VCaP (cell line): ENCODE results near the gene WDR90.

Experiments
- H3K27ac ChIP-seq: fragments of 450-650 bp; 2 replicates; pipeline ENCODE4 v1.5.1; 2017
- TF ChIP-seq, protein P1 (sequence below): fragments of 450-650 bp; conservative IDR thresholded peaks from 2 replicates; pipeline ENCODE4 v1.5.1; 2017; ENCODE audit warnings: mild to moderate bottlenecking, moderate library complexity

WDR90 gene

DNA sequence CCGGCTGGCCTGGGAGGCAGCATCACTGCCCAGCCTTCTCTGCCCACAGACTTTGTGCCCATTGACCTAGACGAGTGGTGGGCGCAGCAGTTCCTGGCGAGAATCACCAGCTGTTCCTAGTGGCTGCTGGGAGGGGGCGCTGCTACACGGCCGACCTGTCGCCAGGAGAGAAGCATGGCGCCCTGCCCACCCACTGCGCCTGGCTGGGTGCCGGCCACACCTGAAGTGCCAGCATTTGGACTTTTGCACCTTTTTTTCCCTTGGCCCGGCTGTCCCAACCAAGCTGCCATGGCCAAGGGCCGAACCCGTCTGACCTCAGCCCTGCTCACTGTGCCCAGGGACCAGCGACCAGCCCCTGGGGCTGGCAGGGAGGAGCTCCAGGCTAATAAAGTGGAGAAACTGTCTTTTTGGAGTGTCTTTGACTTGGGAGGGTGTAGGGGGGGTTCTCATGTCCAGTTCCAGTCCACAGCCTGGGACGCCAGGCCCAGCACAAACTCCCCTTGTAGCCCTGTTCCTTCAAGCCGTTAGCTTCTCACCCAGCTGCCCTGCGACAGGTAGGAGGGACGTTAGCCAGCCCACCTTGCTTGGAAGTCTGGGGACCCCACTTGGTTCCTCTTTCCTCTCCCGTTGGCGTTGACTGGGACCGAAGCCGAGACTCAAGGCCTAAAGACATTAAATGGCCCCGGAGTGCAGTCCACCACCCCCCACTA, 939 bp upstream of the WDR90 start:
- H3K27ac ChIP-seq = peak overlapping the region; percentile 75
- TF ChIP-seq, protein P1, sequence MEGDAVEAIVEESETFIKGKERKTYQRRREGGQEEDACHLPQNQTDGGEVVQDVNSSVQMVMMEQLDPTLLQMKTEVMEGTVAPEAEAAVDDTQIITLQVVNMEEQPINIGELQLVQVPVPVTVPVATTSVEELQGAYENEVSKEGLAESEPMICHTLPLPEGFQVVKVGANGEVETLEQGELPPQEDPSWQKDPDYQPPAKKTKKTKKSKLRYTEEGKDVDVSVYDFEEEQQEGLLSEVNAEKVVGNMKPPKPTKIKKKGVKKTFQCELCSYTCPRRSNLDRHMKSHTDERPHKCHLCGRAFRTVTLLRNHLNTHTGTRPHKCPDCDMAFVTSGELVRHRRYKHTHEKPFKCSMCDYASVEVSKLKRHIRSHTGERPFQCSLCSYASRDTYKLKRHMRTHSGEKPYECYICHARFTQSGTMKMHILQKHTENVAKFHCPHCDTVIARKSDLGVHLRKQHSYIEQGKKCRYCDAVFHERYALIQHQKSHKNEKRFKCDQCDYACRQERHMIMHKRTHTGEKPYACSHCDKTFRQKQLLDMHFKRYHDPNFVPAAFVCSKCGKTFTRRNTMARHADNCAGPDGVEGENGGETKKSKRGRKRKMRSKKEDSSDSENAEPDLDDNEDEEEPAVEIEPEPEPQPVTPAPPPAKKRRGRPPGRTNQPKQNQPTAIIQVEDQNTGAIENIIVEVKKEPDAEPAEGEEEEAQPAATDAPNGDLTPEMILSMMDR = peak; percentile 29

DNA sequence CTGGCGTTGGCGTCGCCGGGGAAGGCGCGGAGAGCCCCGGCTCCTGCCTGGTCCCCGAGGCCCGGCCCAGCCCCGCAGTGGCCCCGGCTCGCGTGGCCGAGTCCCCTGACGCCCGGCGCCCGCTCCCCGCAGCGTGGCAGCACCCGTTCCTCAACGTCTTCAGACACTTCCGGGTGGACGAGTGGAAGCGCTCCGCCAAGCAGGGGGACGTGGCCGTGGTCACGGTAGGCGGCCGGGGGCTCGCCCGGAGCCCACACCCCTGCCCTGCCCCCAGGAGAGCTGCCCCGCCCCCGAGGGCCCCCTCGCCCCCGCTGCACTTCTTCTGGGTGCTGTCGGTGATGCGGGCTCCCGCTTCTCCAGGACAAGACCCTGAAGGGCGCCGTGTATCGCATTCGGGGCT, 466 bp downstream of the WDR90 start:
- TF ChIP-seq, protein P1 = no peak
- peak overlapping the region; percentile 75 for H3K27ac ChIP-seq

DNA sequence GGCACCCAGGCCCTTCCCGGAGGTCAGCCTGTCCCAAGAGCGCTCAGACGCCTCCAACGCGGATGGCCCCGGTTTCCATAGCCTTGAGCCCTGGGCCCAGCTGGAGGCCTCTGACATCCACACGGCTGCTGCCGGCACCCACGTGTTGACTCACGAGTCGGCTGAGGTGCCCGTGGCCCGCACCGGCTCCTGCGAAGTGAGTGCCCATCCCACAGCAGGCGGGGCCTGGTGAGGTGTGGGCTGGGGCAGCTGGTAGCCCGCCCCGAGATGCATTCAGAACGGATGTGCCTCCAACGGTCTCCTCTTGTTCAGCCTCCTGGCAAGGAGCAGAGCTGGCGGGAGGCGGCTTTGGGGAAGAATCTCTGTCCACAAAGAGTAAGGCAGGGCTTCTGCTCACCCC, 2.7 kb downstream of the WDR90 start:
- TF ChIP-seq, protein P1 = no peak
- no peak overlapping the region for H3K27ac ChIP-seq

DNA sequence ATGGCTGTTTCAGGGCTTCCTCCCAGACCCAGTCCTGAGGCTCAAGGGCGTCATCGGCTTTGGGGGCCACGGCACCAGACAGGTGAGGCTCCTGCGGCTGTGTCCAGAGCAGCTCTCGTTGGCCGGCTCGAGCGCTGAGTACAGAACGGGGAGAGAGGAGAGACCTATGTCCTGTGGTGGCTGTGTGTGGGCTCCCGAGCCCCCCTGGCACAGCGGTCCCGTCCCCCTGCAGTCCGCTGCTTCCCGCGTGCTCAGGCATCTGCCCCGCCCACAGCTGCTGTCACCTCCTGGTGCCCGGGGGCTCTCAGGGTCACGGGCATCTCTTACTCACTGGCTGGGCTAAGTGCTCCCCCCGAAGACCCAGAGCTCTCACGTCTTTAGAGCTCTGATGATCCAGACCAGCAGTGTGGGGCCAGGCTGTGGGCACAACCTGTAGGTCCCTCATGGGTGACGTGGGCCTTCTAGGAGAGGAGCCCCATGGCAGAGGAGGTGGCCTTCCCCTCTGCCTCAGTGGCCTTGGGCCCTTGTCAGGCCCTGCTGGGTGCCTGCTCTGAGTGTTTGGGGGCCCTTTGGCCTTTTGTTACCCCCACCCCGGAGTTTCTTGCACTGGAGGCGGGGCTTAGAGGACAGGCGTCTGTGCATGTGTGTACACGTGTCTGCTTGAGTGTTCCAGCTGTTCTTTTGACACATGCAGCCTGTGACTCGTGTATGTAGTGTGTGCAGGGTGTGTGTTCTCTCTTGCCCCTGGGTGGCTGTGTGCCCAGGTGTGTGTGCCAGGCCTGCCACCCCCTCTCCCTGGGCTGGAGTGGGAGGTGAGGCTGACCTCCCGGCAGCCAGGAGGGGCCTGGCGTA, 3.5 kb downstream of the WDR90 start:
- TF ChIP-seq, protein P1 = no peak
- H3K27ac ChIP-seq = no peak overlapping the region

DNA sequence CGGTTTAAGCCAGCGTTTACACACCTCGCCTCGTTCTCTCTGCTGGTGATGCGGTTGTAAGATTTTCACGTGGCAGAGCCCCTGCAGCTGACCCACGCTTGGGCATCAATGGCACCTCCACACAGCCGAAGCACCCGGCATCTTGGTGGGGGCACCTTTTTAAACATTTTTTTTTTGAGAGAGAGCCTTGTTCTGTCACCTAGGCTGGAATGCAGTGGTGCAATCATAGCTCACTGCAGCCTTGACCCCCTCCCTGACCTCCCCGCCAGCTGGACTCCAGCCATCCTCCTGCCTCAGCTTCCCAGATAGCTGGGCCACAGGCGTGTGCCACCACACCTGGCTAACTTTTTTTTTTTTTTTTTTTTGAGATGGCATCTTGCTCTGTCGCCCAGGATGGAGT, 4.9 kb downstream of the WDR90 start:
- no peak overlapping the region for H3K27ac ChIP-seq
- TF ChIP-seq, protein P1 = no peak

DNA sequence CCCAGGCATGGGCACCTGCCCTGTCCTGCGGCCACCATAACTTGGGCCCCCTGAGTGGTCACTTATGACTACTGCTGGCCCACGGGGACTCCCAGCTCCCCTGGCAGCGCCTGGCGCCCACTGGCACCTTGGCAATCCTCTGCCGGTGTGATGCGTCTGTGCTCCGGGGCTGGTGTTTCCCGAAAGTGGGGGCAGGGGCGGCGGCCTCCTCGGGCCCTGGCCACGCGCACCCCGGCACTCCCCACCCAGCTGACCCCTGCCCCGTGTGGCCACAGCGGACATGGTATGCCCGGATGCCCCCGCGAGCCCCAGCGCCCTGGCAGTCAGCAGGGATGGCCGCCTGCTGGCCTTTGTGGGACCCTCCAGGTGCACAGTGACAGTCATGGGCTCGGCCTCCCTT, 8.3 kb downstream of the WDR90 start:
- TF ChIP-seq, protein P1 = no peak
- no peak overlapping the region for H3K27ac ChIP-seq

DNA sequence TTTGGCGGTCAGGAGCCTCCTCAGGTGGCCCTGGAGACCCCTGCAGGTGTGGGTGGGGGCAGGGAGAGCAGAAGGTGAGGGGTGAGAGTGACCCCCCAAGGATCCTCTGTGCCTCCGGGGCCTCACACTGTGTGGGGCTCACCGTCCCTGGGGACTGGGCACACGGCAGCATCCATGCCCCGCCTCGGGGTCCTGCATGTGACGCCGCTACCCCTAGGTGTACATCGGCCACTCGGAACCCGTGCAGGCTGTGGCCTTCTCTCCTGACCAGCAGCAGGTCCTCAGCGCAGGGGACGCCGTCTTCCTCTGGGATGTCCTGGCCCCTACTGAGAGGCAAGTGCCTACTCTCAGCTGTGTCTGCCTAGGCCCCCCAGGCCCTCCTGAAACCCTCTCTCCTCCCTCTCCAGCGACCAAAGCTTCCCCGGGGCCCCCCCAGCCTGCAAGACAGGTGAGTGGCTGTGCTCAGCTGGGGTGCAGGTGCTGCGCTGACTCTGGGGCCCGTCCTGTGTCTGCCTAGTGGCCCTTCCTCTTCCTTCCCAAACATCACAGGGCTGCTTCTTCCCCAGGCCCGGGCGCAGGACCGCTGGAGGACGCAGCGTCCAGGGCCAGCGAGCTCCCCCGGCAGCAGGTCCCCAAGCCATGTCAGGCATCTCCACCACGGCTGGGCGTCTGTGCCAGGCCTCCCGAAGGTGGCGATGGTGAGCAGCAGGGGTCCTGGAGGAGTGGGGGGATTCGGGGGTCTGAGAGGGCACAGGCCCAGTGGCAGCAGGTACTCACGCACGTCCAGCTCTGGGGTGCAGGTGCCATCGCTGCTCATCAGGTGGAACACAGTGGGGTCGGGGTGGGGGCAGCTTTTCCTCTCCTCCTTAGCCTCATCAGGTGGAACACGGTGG, 9.8 kb downstream of the WDR90 start:
- TF ChIP-seq, protein P1 = no peak; the same call in 1 of the 2 replicates

More for the DNA sequence above, 9.8 kb downstream of the WDR90 start:
- no peak overlapping the region for H3K27ac ChIP-seq
